Right kidney (tissue), 1 donor: Measurements from ENCODE around the gene TOLLIP.

Source experiments
- DNase-seq: peaks from one replicate; pipeline ENCODE4 v3.0.0-alpha.2; 2016

The TOLLIP gene

GRCh38 chr11:1317993-1318392 is 8.6 kb upstream of the TOLLIP start:
- DNase-seq, result no peak

- DNase-seq, result no peak
Measured at GRCh38 chr11:1317432-1317831, 8.0 kb upstream of the TOLLIP start.

DNA sequence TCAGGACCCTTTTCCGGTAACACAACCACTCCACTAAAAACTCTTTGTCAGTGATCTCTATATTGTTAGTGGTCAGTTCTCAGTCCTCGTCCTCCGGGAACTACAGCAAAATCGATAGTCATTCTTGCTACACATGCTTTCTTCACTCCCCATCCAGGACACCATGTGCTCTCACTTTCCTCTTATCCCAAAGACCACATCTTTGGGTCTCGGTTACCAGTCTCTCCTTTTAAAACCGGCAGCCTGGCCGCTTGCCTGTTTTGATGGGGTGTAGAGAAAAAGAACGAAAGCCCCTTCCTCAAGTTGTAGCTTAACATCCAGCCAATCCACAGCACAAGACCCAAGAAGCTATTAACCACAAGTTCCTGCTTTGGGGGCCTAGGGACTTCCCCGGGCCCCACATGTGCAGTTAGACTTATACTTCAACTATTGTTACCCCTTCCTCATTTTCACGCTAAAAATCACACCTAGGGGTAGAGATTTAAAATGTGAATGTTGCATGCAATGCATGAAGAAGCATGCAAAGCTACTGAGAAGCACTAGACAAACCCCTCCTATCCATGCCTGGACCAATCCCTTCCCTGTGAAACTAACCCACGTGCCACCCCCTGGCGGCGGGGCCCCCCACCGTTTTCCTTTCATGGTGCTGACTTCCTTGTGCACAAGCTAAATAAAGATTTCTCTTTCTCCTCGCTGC is 1.5 kb upstream of the TOLLIP start:
- DNase-seq, result no peak

GRCh38 chr11:1310318-1310687 is 871 bp upstream of the TOLLIP start:
- DNase-seq, result no peak

- no peak for DNase-seq
Measured at GRCh38 chr11:1308743-1309497, 512 bp downstream of the TOLLIP start.

- no peak for DNase-seq
Measured at GRCh38 chr11:1307998-1308742, 1.3 kb downstream of the TOLLIP start.

DNA sequence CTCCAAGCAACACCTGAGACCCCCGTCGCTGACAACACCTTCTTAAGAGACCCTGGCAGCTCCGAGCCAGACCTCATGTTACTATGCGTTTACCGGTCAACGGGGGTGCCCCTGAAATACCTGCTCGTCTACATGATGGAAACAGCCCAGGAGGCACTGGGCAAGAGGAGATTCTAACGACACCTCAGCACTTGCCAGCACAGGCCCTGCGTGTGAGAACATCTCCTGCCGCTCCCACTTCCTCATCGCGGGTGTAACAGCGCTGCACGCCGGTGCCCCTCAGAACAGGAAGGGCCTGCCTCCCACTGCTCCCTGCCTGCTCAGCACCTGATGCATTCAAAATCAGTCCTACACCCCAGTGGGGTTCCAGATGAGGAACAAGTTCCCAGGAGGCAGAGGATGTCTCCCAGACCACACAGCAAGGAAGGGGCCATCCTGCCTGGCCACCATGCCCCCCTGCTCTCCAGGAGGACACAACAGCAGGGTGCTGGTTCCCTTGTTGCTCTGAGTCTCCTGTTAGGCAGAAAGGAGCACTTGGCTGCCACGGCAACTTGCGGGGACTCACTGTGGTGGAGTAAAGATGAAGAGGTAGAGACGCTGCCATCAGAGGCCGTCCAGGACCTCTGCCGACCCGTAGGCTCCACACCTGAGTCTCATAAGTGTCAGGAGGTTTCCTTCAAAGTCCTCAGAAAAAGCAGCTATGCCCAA is 2.1 kb downstream of the TOLLIP start:
- no peak for DNase-seq

- no peak for DNase-seq
Measured at GRCh38 chr11:1306186-1307162, 3.0 kb downstream of the TOLLIP start.

DNA sequence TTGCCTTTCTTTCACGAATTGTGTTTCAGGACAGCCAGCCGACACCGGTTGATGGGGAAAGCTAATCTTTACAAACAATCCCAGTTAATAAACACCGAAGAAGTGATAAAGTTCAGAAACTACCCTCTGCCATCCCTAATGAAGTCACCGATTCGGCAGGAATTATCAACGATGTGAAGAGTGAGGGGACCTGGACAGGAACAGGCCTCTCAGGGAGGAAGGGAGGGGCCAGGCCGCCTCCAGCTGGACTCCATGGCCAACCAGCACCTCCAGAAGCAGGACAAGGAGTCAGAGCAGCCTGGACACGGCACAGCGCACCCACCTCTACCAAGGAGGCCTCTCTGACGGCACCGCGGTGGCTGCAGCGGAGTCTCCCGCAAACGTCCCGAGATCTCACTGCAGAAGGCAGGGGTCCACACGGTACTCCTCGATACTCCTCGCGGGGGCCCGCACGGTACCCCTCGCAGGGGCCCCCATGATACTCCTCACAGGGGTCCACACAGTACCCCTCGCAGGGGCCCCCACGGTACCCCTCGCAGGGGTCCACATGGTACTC is 3.9 kb downstream of the TOLLIP start:
- peak; percentile 54 for DNase-seq

- DNase-seq, result peak; percentile 56
Measured at GRCh38 chr11:1305063-1305495, 4.4 kb downstream of the TOLLIP start.

- DNase-seq, result peak; percentile 32
Measured at GRCh38 chr11:1304380-1304779, 5.1 kb downstream of the TOLLIP start.

- DNase-seq, result no peak
Measured at GRCh38 chr11:1303973-1304372, 5.5 kb downstream of the TOLLIP start.

- DNase-seq, result no peak
Measured at GRCh38 chr11:1303126-1303821, 6.2 kb downstream of the TOLLIP start.

GRCh38 chr11:1302461-1303125 is 6.8 kb downstream of the TOLLIP start:
- no peak for DNase-seq

- DNase-seq, result no peak
Measured at GRCh38 chr11:1302041-1302460, 7.4 kb downstream of the TOLLIP start.

DNA sequence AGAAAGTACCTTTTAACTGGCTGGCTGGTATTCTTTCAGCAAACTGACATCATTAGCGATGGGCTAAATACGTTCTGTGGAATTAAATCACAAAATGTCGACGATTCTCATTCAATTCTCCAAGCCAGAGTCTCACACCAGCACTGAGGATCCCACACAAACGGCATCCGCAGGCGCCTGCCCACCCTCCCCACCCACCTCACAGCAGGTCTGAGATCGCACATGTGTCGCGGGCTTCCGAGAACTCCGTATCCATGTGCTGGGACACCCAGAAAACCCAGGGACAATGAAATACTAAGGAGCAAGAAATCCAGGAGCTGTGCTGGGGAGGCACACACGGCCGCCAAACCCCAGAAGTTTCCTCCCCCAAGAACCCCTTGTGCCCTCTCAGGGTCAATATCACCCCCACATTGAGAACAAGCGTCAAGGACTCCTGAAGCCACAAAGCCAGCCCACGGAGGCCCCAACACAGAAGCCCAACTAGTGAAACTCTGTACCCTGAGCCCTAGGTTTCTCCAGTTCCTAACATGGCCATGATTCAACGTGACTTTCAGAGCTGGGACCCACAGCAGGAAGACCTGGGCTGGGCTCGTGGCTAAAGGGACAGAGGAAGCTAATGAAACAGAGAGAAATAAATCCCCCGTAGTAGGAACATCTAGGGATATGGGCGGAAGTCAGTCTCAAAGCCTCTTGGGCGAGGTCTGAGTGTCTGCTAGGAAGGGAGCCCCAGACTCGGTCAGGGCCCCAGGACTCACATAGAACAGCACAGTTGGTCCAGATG is 8.0 kb downstream of the TOLLIP start:
- DNase-seq, result no peak

GRCh38 chr11:1300569-1301187 is 8.8 kb downstream of the TOLLIP start:
- no peak for DNase-seq

DNA sequence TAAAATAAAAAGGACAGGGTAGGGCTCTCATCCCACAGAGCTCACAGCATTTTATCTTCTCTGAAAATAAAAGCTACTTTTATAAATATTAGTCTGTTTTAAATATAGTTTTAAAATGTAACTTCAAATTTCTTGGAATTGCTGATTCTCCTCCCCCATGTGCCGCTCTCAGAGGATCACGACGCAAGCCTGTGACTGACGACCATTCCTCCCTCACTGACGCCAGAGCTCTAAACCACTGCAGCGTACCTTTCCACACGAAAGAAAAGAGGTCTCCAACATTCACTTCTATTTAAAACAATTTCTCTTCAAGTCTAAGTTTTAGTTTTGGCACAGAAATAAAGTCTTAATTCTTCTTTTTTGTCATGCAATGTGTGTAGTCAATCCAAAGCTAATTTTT is 9.3 kb downstream of the TOLLIP start:
- no peak for DNase-seq

- DNase-seq, result no peak
Measured at GRCh38 chr11:1299621-1300020, 9.8 kb downstream of the TOLLIP start.
